ENCODE data around the gene SLC6A19. TPM values are rescaled to one million over a fixed set of nuclear protein-coding genes. Genes with fewer than 3 reads are reported as not detected.

Gene SLC6A19
- total and polyA plus RNA-seq, 2 of the 13 experiments (the other 11 are each of a cell fraction or from before 2014, with no cell fraction given) = 0.02 TPM; not detected in 1

DNA sequence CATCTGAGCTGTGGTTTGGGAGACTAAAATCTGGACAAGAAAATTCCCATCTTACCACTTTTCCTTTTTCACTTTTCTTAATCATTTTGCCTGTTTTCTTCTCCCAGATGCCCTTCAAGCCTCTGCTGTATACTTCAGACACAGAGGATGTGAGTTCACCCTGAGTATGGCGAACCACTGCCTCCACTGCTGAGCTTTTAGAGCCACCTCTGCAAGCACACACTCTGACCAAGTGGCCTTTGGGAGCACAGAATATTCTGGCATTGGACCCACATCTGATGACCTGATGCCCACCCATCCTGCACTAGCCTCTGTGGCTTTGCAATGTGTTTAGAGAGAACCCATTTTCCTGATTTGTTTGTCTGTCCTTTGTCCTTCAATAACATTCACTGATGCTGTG lies 61.0 kb downstream of the SLC6A19 start (continued):
- TF ChIP-seq, protein P1, sequence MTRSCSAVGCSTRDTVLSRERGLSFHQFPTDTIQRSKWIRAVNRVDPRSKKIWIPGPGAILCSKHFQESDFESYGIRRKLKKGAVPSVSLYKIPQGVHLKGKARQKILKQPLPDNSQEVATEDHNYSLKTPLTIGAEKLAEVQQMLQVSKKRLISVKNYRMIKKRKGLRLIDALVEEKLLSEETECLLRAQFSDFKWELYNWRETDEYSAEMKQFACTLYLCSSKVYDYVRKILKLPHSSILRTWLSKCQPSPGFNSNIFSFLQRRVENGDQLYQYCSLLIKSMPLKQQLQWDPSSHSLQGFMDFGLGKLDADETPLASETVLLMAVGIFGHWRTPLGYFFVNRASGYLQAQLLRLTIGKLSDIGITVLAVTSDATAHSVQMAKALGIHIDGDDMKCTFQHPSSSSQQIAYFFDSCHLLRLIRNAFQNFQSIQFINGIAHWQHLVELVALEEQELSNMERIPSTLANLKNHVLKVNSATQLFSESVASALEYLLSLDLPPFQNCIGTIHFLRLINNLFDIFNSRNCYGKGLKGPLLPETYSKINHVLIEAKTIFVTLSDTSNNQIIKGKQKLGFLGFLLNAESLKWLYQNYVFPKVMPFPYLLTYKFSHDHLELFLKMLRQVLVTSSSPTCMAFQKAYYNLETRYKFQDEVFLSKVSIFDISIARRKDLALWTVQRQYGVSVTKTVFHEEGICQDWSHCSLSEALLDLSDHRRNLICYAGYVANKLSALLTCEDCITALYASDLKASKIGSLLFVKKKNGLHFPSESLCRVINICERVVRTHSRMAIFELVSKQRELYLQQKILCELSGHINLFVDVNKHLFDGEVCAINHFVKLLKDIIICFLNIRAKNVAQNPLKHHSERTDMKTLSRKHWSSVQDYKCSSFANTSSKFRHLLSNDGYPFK (CRISPR knock-in tag; IDR thresholded peaks at IDR 0.05; ENCODE audit: borderline replicate concordance) = no peak

DNA sequence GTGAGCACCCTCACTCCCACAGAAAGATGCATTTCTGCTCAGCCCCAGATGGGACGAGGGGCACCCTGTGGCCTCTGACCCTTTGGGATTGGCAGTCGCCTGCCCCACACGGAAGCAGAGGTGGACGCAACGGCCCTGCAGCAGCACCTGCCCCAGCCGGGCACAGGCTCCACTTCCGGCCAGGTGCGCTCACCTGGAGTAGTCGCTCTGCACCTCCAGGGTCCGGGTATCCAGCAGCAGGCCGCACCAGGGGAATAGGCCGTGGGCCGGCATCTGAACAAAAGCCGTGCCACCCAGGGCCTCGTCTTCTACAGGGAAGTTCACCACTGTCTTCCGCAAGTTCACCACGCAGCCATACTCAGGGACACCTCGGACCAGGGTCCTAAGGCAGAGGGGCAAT lies 62.8 kb downstream of the SLC6A19 start:
- no peaks in the 10 kb centered on the region for H3K79me2 ChIP-seq (ENCODE audit: insufficient read depth, low read length)
- H3K4me1 ChIP-seq (ENCODE audit: insufficient read depth, low read length) = no peaks in the 10 kb centered on the region
- H2AFZ ChIP-seq (ENCODE audit: low read length) = no peak overlapping the region
- H3K27me3 ChIP-seq (ENCODE audit: control insufficient read depth in 1 of 2, insufficient read depth in 2 of 2, low read length in 2 of 2) = peaks cover 1 to 11% of the 10 kb centered on the region in 2 experiments; a peak in 1 of 5 replicates
- no peak overlapping the region for H3K27ac ChIP-seq (ENCODE audit: extremely low read length, insufficient read depth, low read length)
- no peak overlapping the region for H3K4me3 ChIP-seq (replicated peaks in 1 of 3; ENCODE audit: insufficient read depth in 1 of 3, low read depth in 2 of 3, low read length in 3 of 3)
- ChIA-PET CTCF (ENCODE audit: low intra/inter-chr PET ratio, low total read pairs) (no interaction called here), POLR2A (no interaction called here)
- peaks cover 0 to 2% of the 10 kb centered on the region in 2 experiments; a peak in 1 of 5 replicates for H3K36me3 ChIP-seq (replicated peaks in 1 of 2; ENCODE audit: control insufficient read depth in 1 of 2, insufficient read depth in 2 of 2, low read length in 2 of 2)
- ATAC-seq = no peak
- WGBS (ENCODE audit: low lambda C conversion rate) = 63% methylated on average over 7 of the region's 18 CpGs
- in situ Hi-C loops (cut with HindIII; ENCODE audit: extremely low pct_ligation_motif_present, low pct_unique_long_range_greater_than_20kb) = no loop called here
- DNase-seq (ENCODE audit: low spot score) = no peak
- intact Hi-C loops (cut with micrococcal nuclease; ENCODE audit: unreplicated experiment) = no loop called here
- no peaks in the 10 kb centered on the region for H4K20me1 ChIP-seq (ENCODE audit: insufficient read depth, low read length)
- FAIRE-seq = no peak
- no peak overlapping the region for H3K9ac ChIP-seq (ENCODE audit: insufficient read depth, low read depth, low read length)
- BruUV-seq (replicated peaks) = no TSS peak
- no peaks in the 10 kb centered on the region for H3K9me3 ChIP-seq (ENCODE audit: low read length)
- TF ChIP-seq PCBP1 (IDR thresholded peaks at IDR 0.05; ENCODE audit: borderline replicate concordance, low read depth, low read length) (no peak), ZNF619 (CRISPR knock-in tag; IDR thresholded peaks at IDR 0.05) (no peak), MTF2 (CRISPR knock-in tag; IDR thresholded peaks at IDR 0.05; ENCODE audit: borderline replicate concordance) (no peak), RFX3 (CRISPR knock-in tag; IDR thresholded peaks at IDR 0.05) (no peak), ZNF451 (CRISPR knock-in tag; IDR thresholded peaks at IDR 0.05) (no peak), SP2 (CRISPR knock-in tag; IDR thresholded peaks at IDR 0.05) (no peak), NONO (IDR thresholded peaks at IDR 0.05) (no peak), NONO (CRISPR knock-in tag; conservative IDR thresholded peaks at IDR 0.05) (no peak), NFKB2 (CRISPR knock-in tag; IDR thresholded peaks at IDR 0.05; ENCODE audit: borderline replicate concordance) (no peak), CAMTA2 (CRISPR knock-in tag; IDR thresholded peaks at IDR 0.05; ENCODE audit: borderline replicate concordance) (no peak)
- TF ChIP-seq, protein P2, sequence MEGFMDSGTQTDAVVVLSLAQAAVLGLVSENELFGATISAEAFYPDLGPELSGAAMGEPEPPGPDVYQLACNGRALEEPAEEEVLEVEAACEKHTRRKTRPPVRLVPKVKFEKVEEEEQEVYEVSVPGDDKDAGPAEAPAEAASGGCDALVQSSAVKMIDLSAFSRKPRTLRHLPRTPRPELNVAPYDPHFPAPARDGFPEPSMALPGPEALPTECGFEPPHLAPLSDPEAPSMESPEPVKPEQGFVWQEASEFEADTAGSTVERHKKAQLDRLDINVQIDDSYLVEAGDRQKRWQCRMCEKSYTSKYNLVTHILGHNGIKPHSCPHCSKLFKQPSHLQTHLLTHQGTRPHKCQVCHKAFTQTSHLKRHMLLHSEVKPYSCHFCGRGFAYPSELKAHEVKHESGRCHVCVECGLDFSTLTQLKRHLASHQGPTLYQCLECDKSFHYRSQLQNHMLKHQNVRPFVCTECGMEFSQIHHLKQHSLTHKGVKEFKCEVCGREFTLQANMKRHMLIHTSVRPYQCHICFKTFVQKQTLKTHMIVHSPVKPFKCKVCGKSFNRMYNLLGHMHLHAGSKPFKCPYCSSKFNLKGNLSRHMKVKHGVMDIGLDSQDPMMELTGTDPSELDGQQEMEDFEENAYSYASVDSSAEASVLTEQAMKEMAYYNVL (CRISPR knock-in tag; IDR thresholded peaks at IDR 0.05; ENCODE audit: borderline replicate concordance) = no peak
- no peak overlapping the region for H3K4me2 ChIP-seq (ENCODE audit: low read depth, low read length)

Measured in HepG2 (cell line).